CD8-positive, alpha-beta memory T cell (primary cell): ENCODE results near the gene DGKD. TPM values are rescaled to one million over a fixed set of nuclear protein-coding genes. Genes with fewer than 3 reads are reported as not detected.

Experiments used
- CTCF ChIA-PET: fragments of 350-600 bp; sonication (Branson Sonifier 250); formaldehyde crosslinking; loops from one replicate; lab custom pipeline; 2021; ENCODE audit warnings: antibody characterized with exemption; lab: Charles Lee
- POLR2A ChIA-PET: fragments of 350-600 bp; sonication (Branson Sonifier 250); formaldehyde crosslinking; loops from one replicate; lab custom pipeline; 2021; ENCODE audit warnings: antibody characterized with exemption; lab: Charles Lee
- DNase-seq, 5 donors: peaks; one replicate each; pipeline versions ENCODE4 v3.0.0 to v3.0.0-alpha.2; 2020 to 2022; ENCODE audit warnings: mixed read lengths in 1 of 5
- H3K27ac ChIP-seq: one replicate; pipeline ENCODE4 v1.7.0; 2013; ENCODE audit warnings: low read depth, mild to moderate bottlenecking, low read length, moderate library complexity
- H3K27me3 ChIP-seq: 2 replicates; pipeline ENCODE4 v1.7.0; 2013; ENCODE audit warnings: low read length, mild to moderate bottlenecking; ENCODE audit not compliant: insufficient read depth, poor library complexity, severe bottlenecking
- H3K36me3 ChIP-seq: 2 replicates; pipeline ENCODE4 v1.7.0; 2013; ENCODE audit warnings: mild to moderate bottlenecking, low read length, moderate library complexity; ENCODE audit not compliant: insufficient read depth
- H3K4me1 ChIP-seq: 2 replicates; pipeline ENCODE4 v1.7.0; 2013; ENCODE audit warnings: mild to moderate bottlenecking, low read length, moderate library complexity; ENCODE audit not compliant: insufficient read depth
- H3K4me3 ChIP-seq: 2 replicates; pipeline ENCODE4 v1.7.0; 2013; ENCODE audit warnings: mild to moderate bottlenecking, low read length
- H3K9me3 ChIP-seq: 2 replicates; pipeline ENCODE4 v1.7.0; 2013; ENCODE audit warnings: mild to moderate bottlenecking, low read length
- H3K27ac Mint-ChIP-seq, 8 donors: one replicate each; pipeline ENCODE4 v1.8.0; 2020 to 2021; ENCODE audit warnings: mixed read lengths in 8 of 8, mild to moderate bottlenecking in 6 of 8, inconsistent platforms in 3 of 8, moderate library complexity in 3 of 8
- H3K27me3 Mint-ChIP-seq, 2 donors: one replicate each; pipeline ENCODE4 v1.8.0; 2020 to 2021; ENCODE audit warnings: mixed read lengths in 2 of 2, mild to moderate bottlenecking in 1 of 2, moderate library complexity in 1 of 2
- H3K36me3 Mint-ChIP-seq, 3 donors: one replicate each; pipeline ENCODE4 v1.8.0; 2020 to 2021; ENCODE audit warnings: mixed read lengths in 3 of 3, inconsistent platforms in 1 of 3, mild to moderate bottlenecking in 1 of 3
- H3K4me1 Mint-ChIP-seq, 3 donors: one replicate each; pipeline ENCODE4 v1.8.0; 2020 to 2021; ENCODE audit warnings: mixed read lengths in 3 of 3, inconsistent platforms in 1 of 3, mild to moderate bottlenecking in 1 of 3
- H3K4me3 Mint-ChIP-seq, 7 donors: one replicate each; pipeline ENCODE4 v1.8.0; 2020 to 2021; ENCODE audit warnings: mixed read lengths in 7 of 7, mild to moderate bottlenecking in 6 of 7, moderate library complexity in 4 of 7, inconsistent platforms in 2 of 7
- H3K9me3 Mint-ChIP-seq, 5 donors: one replicate each; pipeline ENCODE4 v1.8.0; 2020 to 2022; ENCODE audit warnings: mixed read lengths in 5 of 5, mild to moderate bottlenecking in 3 of 5, moderate library complexity in 2 of 5, inconsistent platforms in 1 of 5
- polyA plus RNA-seq: library from polyadenylated mRNA; unstranded; fragments of 300-500 nt; fragmentation: Illumina TruSeq; gene quantifications from one replicate; pipeline ENCODE4 v1.2.3, GENCODE V29; 2021
- total RNA-seq, 2 experiments: library from RNA; stranded (reverse); gene quantifications; one replicate each; pipeline ENCODE4 v1.2.3, GENCODE V29; 2021

DGKD gene
- total and polyA plus RNA-seq, 3 experiments from 2014 or later: 32.6 to 61.9 (median 54.2) TPM

GRCh38 chr2:233476651-233477547 is 122.6 kb downstream of the DGKD start:
- H3K27ac Mint-ChIP-seq: peak overlapping the region in 2 of 8 donors; percentile 42 to 51
- no peak overlapping the region for H3K4me3 ChIP-seq
- H3K9me3 ChIP-seq: no peaks in the 10 kb centered on the region
- POLR2A ChIA-PET: no interaction called here
- H3K27me3 Mint-ChIP-seq: no peaks in the 10 kb centered on the region
- no peak overlapping the region for H3K27ac ChIP-seq
- peaks cover 9% of the 10 kb centered on the region for H3K36me3 ChIP-seq
- peaks cover 12 to 28% (median 15%) of the 10 kb centered on the region in 3 donors for H3K36me3 Mint-ChIP-seq
- no peaks in the 10 kb centered on the region for H3K4me1 ChIP-seq
- CTCF ChIA-PET: interaction anchor here (1.4 kb wide), 1 partner anchor 13 kb away, joined by 3 read pairs; no protein-coding TSS in a partner anchor
- no peaks in the 10 kb centered on the region for H3K9me3 Mint-ChIP-seq
- H3K4me3 Mint-ChIP-seq: no peak overlapping the region
- no peaks in the 10 kb centered on the region for H3K4me1 Mint-ChIP-seq
- no peak for DNase-seq
- no peaks in the 10 kb centered on the region for H3K27me3 ChIP-seq

- no peak overlapping the region for H3K4me3 Mint-ChIP-seq
- POLR2A ChIA-PET: no interaction called here
- no peaks in the 10 kb centered on the region for H3K9me3 Mint-ChIP-seq
- Histone ChIP-seq H3K27ac (no peak overlapping the region), H3K27me3 (no peaks in the 10 kb centered on the region), H3K4me3 (no peak overlapping the region), H3K4me1 (no peaks in the 10 kb centered on the region), H3K36me3 (no peaks in the 10 kb centered on the region), H3K9me3 (no peaks in the 10 kb centered on the region)
- CTCF ChIA-PET: no interaction called here
- no peak for DNase-seq
- H3K36me3 Mint-ChIP-seq: peaks cover 3 to 20% (median 6%) of the 10 kb centered on the region in 3 donors
- no peaks in the 10 kb centered on the region for H3K27me3 Mint-ChIP-seq
- H3K4me1 Mint-ChIP-seq: no peaks in the 10 kb centered on the region
- no peak overlapping the region for H3K27ac Mint-ChIP-seq
Measured at GRCh38 chr2:233477548-233478433, 123.5 kb downstream of the DGKD start.

GRCh38 chr2:233479616-233480489 is 125.6 kb downstream of the DGKD start:
- no peak overlapping the region for H3K4me3 Mint-ChIP-seq
- Histone ChIP-seq H3K9me3 (no peaks in the 10 kb centered on the region), H3K27ac (no peak overlapping the region), H3K4me3 (no peak overlapping the region), H3K4me1 (no peaks in the 10 kb centered on the region), H3K36me3 (peaks cover 2% of the 10 kb centered on the region), H3K27me3 (no peaks in the 10 kb centered on the region)
- H3K27ac Mint-ChIP-seq: peak overlapping the region in 1 of 8 donors; percentile 88
- no peak for DNase-seq
- H3K4me1 Mint-ChIP-seq: no peaks in the 10 kb centered on the region
- no peaks in the 10 kb centered on the region for H3K9me3 Mint-ChIP-seq
- no peaks in the 10 kb centered on the region for H3K27me3 Mint-ChIP-seq
- ChIA-PET POLR2A (no interaction called here), CTCF (no interaction called here)
- H3K36me3 Mint-ChIP-seq: peaks cover 0 to 25% (median 6%) of the 10 kb centered on the region in 3 donors

- DNase-seq: no peak
- Histone ChIP-seq H3K4me1 (no peaks in the 10 kb centered on the region), H3K27me3 (no peaks in the 10 kb centered on the region), H3K27ac (no peak overlapping the region), H3K4me3 (no peak overlapping the region), H3K36me3 (peaks cover 8% of the 10 kb centered on the region), H3K9me3 (no peaks in the 10 kb centered on the region)
- Mint-ChIP-seq H3K4me1 (no peaks in the 10 kb centered on the region), H3K4me3 (no peak overlapping the region), H3K27ac (peak overlapping the region in 1 of 8 donors; percentile 17), H3K9me3 (no peaks in the 10 kb centered on the region), H3K36me3 (peaks cover 0 to 33% (median 9%) of the 10 kb centered on the region in 3 donors), H3K27me3 (no peaks in the 10 kb centered on the region)
- ChIA-PET POLR2A (no interaction called here), CTCF (no interaction called here)
Measured at GRCh38 chr2:233480490-233481202, 126.4 kb downstream of the DGKD start.

GRCh38 chr2:233481368-233482142 is 127.3 kb downstream of the DGKD start:
- no peak overlapping the region for H3K4me3 Mint-ChIP-seq
- peaks cover 0 to 1% of the 10 kb centered on the region in 2 donors for H3K27me3 Mint-ChIP-seq
- Histone ChIP-seq H3K36me3 (peaks cover 8% of the 10 kb centered on the region), H3K27me3 (no peaks in the 10 kb centered on the region), H3K4me3 (no peak overlapping the region), H3K4me1 (no peaks in the 10 kb centered on the region), H3K27ac (no peak overlapping the region), H3K9me3 (no peaks in the 10 kb centered on the region)
- POLR2A ChIA-PET: no interaction called here
- CTCF ChIA-PET: no interaction called here
- DNase-seq: no peak
- H3K4me1 Mint-ChIP-seq: no peaks in the 10 kb centered on the region
- H3K27ac Mint-ChIP-seq: peak overlapping the region in 1 of 8 donors; percentile 76
- peaks cover 0 to 31% (median 10%) of the 10 kb centered on the region in 3 donors for H3K36me3 Mint-ChIP-seq
- H3K9me3 Mint-ChIP-seq: no peaks in the 10 kb centered on the region

GRCh38 chr2:233482616-233483015 is 128.3 kb downstream of the DGKD start:
- no peaks in the 10 kb centered on the region for H3K4me1 Mint-ChIP-seq
- peak overlapping the region in 1 of 7 donors; percentile 22 for H3K4me3 Mint-ChIP-seq
- H3K36me3 Mint-ChIP-seq: peaks cover 0 to 26% (median 10%) of the 10 kb centered on the region in 3 donors
- CTCF ChIA-PET: no interaction called here
- POLR2A ChIA-PET: interaction anchor here (0.5 kb wide), 1 partner anchor 13 kb away, joined by 3 read pairs; no protein-coding TSS in a partner anchor
- Histone ChIP-seq H3K27ac (no peak overlapping the region), H3K4me1 (no peaks in the 10 kb centered on the region), H3K4me3 (no peak overlapping the region), H3K27me3 (no peaks in the 10 kb centered on the region), H3K9me3 (no peaks in the 10 kb centered on the region), H3K36me3 (peaks cover 8% of the 10 kb centered on the region)
- peak overlapping the region in 1 of 8 donors; percentile 84 for H3K27ac Mint-ChIP-seq
- no peaks in the 10 kb centered on the region for H3K9me3 Mint-ChIP-seq
- DNase-seq: no peak
- peaks cover 0 to 2% of the 10 kb centered on the region in 2 donors for H3K27me3 Mint-ChIP-seq
